ENCODE data around the gene CCDC92B. TPM values are rescaled to one million over a fixed set of nuclear protein-coding genes. Genes with fewer than 3 reads are reported as not detected.
"Not testable (repeated sequence)": the region's sequence is repeated elsewhere in the genome, so short reads cannot be mapped to it uniquely, and the experiment has no call there.

CCDC92B gene
- polyA plus RNA-seq, 6 donors from 2014 or later = not detected

GRCh38 chr17:2680961-2681360, 68.5 kb downstream of the CCDC92B start:
- H3K4me1 Mint-ChIP-seq = peaks cover 0 to 7% (median 5%) of the 10 kb centered on the region in 3 donors
- ATAC-seq (ENCODE audit: low read depth in 2 of 2) (no peak), DNase-seq (no peak)
- H3K4me3 Mint-ChIP-seq = no peak overlapping the region
- no peaks in the 10 kb centered on the region for H3K27me3 Mint-ChIP-seq
- no peaks in the 10 kb centered on the region for H3K9me3 Mint-ChIP-seq
- peaks cover 8 to 9% of the 10 kb centered on the region in 2 donors for H3K36me3 Mint-ChIP-seq
- H3K27ac Mint-ChIP-seq = no peak overlapping the region

DNA sequence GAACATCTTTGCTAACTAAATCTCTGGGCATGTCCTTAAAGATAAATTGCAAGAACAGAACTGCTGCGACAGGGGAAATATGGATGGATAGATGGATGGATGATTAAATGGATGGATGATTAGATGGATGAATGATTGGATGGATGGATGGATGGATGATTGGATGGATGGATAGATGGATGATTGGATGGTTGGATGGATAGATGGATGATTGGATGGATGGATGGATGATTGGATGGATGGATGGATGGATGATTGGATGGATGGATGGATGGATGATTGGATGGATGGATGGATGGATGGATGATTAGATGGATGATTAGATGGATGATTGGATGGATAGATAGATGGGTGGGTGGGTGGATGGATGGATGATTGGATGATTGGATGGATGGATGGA, 70.2 kb downstream of the CCDC92B start:
- peak overlapping the region in 2 of 6 donors; percentile 10 to 64 for H3K27ac Mint-ChIP-seq
- H3K4me3 Mint-ChIP-seq; ATAC-seq (ENCODE audit: low read depth in 2 of 2); DNase-seq; H3K9me3 Mint-ChIP-seq; H3K27me3 Mint-ChIP-seq: not testable (repeated sequence)
- peaks cover 9 to 13% of the 10 kb centered on the region in 2 donors for H3K36me3 Mint-ChIP-seq
- peaks cover 3 to 12% (median 10%) of the 10 kb centered on the region in 3 donors for H3K4me1 Mint-ChIP-seq

Other genes starting within 250 kb of the CCDC92B start
- 10 to 100 TPM; 11.9 to 34.3 (median 20.8) TPM for gene METTL16, start 237.8 kb downstream of the CCDC92B start, polyA plus RNA-seq (ENCODE audit: low read depth in 6 of 6)
- 10 to 100 TPM in 5 of 6 donors, 1 to 10 TPM in 1; 9.0 to 16.2 (median 12.2) TPM for gene PAFAH1B1, start 156.0 kb downstream of the CCDC92B start, polyA plus RNA-seq (ENCODE audit: low read depth in 6 of 6)
- 10 to 100 TPM in 1 of 6 donors, 1 to 10 TPM in 5; 3.4 to 14.2 (median 5.3) TPM for gene CLUH, start 37.9 kb downstream of the CCDC92B start, polyA plus RNA-seq (ENCODE audit: low read depth in 6 of 6)
- 1 to 10 TPM in 3 of 6 donors, under 1 TPM in 2, not detected in 1; 0.96 to 2.9 (median 1.4) TPM for gene RAP1GAP2, start 46.8 kb upstream of the CCDC92B start, polyA plus RNA-seq (ENCODE audit: low read depth in 6 of 6)

Measured in naive B cell (primary cell).